NK-92 (cell line): ENCODE measurements around the gene PRPH2.
"Not testable (repeated sequence)": the region's sequence is repeated elsewhere in the genome, so short reads cannot be mapped to it uniquely, and the experiment has no call there.

ENCODE experiments used
- DNase-seq: peaks from one replicate; lab custom pipeline; 2025; ENCODE audit not compliant: unreplicated experiment; lab: John Stamatoyannopoulos, UW

PRPH2 gene

DNA sequence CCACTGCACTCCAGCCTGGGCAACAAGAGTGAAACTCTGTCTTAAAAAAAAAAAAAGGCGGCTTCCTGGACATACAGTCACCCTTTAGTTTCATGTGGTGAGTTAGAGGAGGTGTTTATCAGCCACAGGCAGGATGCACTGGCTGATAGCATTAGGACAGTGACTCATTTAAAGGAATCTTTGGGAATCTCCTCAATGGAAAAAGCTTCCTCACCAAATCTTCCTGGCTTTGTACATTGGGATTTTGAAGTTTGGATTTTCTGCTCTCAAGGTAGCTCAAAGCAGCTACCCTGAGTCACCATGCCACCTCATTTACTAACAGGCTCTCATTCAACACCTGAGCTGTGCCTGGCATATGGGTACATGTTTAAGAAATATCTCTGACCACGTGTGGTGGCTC is 20.2 kb downstream of the PRPH2 start:
- no peak for DNase-seq

DNA sequence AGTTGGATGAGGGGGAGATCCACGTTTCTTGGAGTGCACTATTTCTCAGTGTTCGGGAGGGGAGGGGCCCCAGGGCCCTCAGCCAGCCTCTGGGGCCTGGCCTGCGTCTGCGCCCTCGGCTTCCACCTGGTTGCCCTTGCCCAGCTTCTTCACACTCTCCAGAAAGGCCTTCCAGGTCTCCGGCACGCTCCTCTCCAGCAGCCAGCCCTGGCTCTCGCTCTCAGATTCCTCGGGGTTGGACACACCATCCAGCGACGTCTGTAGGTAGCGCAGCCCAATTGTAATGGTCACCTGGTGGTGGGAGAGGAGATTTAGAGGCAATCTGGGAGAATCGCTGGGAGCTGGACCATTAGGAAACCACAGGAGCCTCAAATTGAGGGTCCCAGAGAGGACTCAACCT is 24.2 kb downstream of the PRPH2 start:
- no peak for DNase-seq

GRCh38 chr6:42697268-42697655 is 25.1 kb downstream of the PRPH2 start:
- DNase-seq: no peak

DNA sequence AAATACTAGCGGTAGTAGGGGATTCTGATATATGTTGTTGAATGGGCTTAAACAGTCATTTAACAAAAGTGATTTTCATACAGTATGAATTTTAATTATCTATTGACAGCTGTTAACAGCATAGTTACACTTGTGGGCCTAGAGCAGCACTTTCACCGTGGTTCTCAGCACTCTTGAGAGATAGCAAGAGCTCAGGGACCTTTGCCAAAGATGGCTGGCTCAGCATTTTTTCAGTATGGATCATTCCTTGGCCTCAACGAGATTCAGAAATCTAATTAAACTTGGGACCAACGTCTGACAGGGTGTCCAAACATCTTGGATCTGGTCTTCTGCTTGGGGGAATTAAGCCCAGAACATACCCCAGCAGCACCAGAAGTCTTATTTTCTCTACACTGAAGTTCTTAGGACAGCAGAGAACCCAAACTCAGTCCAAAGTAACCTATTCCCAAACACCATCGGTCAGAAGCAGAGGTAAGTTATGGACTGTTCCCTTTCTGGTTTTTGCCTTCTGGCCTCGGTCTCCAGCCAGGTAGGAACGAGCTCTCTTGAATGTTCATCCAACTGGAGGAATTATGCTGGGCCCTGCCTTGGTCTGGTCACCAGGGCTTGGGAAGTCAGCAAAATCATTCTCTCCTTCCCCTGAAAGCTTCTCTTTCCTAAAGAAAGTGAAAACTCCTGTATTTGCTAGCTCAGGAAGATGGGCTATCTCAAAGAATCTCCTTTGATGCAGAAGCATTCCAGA is 25.7 kb downstream of the PRPH2 start:
- no peak for DNase-seq

DNA sequence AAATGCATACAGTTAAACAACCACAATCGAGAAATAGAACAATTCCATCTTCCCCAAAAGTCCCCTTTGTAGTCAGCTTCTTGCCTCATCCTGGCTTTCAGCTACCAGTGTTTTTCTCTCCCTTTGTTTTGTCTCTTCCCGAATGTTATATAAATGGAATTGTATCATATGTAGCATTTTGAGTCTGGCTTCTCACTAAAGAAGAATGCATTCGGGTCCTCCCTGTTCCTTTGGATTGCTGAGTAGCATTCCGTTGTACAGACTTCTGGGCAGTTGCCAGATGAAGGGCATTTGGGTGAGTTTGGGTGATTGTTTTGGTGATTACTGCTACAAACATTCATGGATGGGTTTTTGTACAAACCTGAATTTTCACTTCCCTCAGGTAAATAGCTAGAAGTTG is 27.8 kb downstream of the PRPH2 start:
- DNase-seq: no peak

DNA sequence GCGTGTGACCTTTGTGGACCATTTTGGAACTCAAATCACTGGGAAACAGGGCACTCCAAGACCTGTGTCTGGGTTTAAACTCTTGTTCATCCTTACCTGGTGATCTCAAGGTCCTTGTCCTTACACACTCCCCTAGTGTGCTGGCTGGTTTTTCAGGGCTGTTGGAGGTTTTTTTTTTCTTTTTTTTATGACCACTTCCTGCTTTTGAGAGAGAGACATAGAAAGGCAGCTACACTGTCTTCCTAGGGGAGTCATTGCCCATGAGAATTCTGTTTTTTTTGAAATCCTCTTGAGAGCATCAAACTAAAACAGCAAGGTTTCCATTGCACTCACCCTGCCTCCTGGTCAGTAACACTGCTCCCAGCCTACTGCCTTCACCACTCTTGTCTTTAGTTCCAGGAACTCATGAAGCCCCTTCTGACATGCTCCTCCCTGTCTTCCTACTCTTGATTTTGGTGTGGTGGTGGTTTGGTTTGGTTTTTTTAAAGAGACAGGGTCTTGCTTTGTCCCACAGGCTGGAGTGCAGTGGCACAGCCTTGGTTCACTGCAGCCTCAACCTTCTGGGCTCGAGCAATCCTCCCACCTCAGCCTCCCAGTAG is 28.6 kb downstream of the PRPH2 start:
- DNase-seq: no peak

DNA sequence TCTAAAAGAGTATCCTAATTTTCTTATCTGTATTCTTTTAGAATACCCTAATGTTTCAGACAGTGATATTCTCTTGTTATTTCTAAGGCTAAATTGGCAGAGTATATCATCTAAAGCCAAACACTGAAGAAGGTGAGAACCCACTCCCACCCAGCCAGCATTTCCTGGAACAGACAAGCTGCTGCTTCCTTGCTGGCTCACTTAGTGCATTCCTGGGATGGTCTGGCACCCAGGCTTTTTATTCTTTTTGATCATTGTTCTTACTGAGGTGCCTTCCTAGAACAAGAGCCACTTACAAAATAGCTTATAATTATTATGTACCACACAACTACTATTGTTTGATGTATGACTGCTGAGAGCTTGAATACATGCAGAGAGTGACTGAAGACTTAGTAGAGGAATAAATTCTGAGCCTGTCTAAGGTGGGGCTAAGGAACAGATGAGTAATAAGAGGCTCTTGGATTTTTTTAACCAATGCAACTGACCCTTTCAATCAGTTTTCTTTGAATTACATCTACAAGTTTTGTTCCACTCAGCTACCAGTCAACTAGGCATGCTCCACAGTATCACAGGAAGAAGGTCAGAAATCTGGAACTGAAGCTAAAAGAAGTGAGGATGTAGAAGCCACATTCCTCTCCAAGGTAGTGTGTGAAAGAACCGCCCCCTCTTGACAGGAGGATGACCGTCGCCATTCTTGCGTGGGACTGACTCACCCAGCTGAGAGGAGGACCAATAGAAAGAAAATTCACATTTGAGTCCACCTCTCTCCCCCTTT is 30.1 kb downstream of the PRPH2 start:
- no peak for DNase-seq

DNA sequence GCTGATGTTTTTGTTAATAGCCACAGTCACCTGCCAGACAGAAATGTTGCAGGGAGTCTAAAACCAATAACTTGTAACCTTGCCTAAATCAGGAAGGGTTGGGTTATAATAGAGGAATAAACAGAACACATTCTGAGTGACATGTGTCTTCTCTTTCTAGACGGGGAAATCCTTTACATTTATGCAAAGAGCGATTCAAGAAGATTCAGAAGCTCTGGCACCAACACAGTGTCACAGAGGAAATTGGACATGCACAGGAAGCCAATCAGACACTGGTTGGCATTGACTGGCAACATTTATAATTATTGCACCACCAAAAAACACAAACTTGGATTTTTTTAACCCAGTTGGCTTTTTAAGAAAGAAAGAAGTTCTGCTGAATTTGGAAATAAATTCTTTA is 31.5 kb downstream of the PRPH2 start:
- no peak for DNase-seq

DNA sequence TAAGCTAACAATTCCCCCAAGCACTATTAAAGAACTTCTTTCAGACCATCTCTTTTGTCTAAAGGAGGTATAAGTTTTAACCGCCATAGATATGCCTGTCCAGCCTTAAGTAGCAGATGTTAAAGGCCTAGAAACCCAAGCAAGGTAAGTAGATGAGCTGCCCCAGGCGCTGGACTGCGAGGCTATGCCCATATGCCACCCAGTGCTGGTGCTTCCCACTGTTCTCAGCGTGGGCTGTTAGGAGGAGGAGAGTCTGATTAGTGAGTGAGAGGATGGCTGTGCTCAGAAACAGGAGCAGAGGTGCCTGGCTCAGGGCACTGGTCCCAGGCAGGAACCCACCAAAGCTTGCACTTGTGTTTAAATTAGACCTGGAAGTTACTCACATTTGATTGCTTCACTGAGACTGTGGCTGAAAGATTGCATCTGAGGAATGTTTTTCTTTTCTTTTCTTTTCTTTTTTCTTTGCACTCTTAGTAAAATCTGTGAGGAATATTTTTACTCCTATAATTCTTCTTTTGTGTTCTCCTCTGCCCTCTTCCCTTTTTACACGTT is 32.2 kb downstream of the PRPH2 start:
- no peak for DNase-seq

- no peak for DNase-seq
These were observed 33.0 kb downstream of the PRPH2 start for GRCh38 chr6:42689371-42689770.

DNA sequence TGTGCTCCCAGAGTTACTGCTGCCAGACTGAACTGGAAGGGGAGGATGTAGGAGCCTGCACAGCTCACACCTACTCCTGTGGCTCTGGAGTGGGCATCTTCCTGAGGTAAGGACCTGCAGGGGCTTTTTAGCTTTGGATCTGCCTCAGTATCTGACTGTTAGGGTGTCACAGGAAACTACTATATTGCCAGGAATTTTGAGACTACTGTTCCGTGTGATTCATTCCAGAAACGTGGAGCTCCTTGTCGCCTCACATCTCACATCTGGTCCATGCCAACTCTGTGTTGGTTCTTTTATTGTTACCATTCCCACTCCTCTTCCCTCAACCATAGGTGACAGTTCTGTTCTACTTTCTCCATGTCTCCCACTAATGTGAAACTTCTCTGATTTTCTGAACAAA is 34.1 kb downstream of the PRPH2 start:
- DNase-seq: no peak

DNA sequence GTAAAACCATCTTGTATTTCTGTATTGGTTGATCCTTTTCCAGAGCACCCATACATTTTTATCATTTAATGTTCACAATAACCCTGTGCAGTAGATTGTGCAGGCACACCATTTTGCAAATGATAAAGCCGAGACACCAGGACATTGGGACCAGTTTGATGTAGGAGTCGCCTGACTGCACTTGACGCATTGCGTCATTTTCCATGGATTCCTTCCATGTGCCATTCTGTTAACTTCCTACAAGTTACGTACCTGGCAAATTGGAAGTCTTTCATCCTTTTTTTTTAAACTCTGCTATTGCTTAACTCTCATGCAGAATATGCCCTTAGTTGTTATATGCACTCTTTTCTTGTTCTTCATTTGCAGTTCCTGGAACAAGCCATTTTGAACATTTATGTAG is 43.0 kb downstream of the PRPH2 start:
- DNase-seq: no peak

GRCh38 chr6:42674780-42675179 is 47.6 kb downstream of the PRPH2 start:
- no peak for DNase-seq

DNA sequence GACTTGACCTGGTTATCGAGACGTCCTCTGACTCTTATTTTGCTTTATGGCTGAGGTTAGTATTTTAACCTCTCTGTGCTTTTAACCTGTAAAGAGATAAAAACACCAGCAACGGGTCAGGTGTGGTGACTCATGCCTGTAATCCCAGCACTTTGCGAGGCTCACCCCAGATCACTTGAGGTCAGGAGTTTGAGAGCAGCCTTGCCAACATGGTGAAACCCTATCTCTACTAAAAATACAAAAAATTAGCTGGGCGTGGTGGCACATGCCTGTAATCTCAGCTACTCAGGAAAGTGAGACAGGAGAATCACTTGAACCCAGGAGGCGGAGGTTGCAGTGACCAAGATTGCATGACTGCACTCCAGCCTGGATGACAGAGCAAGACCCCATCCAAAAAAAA is 48.0 kb downstream of the PRPH2 start:
- not testable (repeated sequence) for DNase-seq

GRCh38 chr6:42664718-42665117 is 57.7 kb downstream of the PRPH2 start:
- DNase-seq: no peak

DNA sequence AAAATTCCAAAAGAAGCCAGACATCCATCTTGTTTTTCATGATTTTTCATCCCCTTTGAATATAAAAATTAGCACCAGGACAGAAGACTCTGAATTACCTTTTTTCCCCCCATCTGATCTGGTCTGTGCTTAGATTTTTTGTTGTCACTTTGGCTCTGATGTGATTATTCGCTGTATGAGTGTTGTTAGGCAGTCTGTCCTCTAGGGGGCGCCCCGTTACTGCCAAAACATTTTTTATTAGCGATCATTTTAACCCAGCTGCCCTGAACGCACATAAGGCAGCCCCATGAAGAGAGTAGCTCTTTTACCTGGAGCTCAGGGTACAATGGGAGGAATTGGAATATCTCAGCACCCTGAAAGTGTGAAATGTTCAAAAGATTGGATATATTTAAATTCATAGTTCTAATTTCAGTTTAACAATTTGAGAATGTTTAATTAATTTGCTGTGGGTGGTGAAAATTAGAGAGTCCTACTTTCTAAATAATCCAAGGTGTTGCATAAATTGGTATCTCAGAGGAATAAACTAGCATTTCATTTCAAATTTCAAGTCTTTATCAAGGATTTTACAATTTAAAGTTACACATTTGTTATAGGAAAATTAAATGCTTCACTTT is 60.8 kb downstream of the PRPH2 start:
- peak; percentile 12 for DNase-seq

GRCh38 chr6:42659806-42660205 is 62.6 kb downstream of the PRPH2 start:
- no peak for DNase-seq

DNA sequence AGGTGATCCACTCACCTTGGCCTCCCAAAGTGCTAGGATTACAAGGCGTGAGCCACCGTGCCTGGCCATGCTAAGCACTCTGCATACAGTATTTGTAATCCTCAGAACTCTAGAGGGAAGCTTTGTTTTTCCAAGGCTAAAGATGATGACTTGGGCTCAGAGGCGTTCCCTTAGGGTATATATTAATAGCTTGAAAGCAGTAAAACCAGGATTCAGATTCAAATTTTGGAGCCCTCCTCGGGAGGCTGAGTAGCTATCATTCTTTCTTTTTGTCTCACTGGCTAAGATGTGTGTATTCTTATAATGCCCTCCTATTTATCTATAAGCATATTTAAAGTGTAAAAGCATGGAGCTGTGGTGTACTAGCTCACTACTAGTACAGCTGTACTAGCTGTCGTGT is 68.5 kb downstream of the PRPH2 start:
- DNase-seq: no peak

- no peak for DNase-seq
These were observed 70.2 kb downstream of the PRPH2 start for GRCh38 chr6:42652024-42652746.
